GM19455 (cell line): ENCODE results near the gene IL21R.

Experiments used
- ATAC-seq: cut with Tn5 transposase; IDR thresholded peaks from one replicate; pipeline ENCODE4 v1.9.1; 2021; ENCODE audit not compliant: unreplicated experiment

Gene IL21R

DNA sequence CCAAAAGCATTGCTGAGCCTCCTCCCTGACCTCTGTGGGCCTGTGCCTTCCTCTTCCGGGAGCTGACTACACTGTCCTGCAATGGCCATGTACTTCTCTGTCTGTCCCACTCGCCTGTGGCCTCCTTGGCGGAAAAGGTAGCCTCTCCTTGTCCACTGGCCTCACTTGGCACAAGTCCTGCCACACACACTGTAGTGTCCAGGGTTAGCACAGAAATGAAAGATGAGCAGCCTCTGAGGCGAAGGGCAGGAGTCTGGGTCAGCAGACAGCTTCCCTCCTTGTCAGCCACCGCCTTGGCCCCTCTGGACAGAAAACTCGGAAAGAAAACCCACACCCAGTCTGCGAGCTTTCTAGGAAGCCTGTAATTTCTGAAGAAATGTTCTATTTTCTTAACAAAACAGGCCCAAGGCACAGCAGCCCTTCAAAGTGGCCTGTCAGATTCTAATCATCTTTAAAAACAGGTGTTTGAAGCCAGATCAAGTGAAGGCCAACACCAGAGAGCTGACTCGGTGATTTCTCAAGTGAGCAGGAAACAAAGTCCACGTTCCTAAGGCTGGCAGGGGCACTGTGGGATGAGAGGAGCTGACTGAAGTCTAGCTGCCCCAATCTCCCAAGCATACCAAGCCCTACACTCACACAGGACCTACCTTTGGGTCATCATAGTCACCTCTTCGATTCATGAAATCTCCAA, 80.6 kb downstream of the IL21R start:
- no peak for ATAC-seq

- no peak for ATAC-seq
These were observed 81.1 kb downstream of the IL21R start for GRCh38 chr16:27483088-27483437.

GRCh38 chr16:27483624-27484023, 81.7 kb downstream of the IL21R start:
- no peak for ATAC-seq

DNA sequence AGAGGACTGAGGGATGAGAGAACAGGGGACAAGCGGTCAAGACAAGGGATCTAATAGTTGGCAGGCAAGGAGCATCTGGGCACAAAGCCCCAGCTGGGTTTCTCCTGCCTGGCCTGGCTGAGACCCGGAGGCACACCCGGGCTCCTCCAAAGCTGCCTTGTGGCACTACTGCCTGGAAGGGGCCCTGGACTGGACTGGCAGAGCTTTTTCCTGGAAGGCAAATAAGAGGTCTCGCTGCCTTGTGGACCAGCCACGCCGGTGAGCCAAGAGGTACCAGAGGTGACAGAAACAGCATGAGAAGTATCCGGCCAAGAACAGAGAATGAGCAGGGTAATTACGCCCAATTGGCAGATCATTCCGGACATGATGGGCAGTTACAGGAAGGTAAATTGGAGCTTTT, 83.2 kb downstream of the IL21R start:
- ATAC-seq, result no peak

DNA sequence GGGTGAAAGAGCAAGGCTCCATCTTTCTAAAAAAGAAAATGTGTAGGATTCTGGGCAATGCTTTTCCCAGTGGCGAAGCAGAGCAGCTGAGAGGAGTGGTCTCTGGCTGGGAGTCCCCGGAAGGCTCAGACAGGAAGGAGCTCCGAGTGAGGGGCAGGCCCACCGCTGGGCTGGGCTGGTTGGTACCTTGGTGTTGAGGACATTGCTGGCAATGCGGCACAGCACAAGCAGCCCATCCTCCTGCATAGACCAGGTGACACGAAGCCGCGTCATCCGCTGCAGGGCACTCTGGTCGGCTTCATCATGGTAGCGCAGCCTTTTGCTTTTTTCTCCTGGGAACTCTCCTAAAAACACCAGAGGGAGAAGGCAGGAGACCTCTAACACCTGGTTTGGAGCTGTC, 83.8 kb downstream of the IL21R start:
- ATAC-seq, result no peak

DNA sequence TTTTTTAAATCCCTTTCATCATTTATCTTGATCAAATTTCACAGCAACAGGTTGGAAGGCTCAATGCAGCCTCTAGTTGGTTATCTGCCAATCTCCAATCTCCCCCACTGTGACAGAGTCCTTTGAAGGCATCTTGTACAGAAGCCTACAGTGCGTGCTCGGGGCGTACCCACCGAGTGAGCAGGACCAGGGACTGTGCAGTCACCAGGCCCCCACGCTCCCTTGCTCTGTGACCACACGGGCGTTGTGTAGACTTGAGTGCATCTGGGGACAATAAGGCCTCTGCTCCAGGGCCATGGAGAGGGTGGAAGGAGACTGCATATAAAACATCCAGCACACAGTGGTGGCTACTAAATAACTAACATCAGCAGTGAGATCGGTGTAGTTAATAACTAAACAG, 84.4 kb downstream of the IL21R start:
- no peak for ATAC-seq

DNA sequence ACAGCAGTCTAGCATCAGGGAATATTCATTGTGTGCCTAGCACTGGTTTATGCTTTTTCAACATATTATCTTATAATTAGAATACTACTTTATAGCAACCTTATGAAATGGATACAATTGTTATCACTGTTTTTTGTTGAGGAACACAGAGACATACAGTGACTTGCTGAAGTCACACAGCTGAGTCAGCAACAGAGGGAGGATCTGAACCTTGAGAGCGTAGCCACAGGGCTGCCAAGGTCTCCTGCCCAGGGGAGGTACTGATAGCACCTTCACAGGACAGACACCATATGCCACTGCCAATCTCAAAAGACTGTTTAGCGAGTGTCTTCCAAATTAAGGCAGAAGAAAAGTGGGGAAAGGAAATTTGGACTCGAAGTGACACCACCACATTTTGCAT, 84.8 kb downstream of the IL21R start:
- ATAC-seq, result no peak

DNA sequence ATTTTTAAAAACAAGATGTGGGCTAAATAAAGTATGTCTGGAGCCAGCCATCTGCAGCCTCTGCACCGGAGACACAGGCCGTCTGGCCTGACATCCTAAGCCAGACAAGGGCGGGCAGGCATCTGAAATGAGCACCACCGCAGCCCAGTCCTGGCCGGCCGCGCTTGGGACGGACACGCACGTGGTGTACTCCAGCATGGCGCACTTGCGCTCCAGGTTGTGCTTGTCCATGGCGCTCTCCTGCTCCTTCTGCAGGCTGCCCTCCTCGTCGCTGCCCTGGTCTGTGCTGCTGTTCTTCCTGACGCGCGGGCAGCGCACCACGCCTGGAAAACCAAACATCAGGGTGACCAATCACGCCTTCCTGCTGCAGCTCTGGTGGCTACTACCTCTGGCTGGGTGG, 87.4 kb downstream of the IL21R start:
- no peak for ATAC-seq

DNA sequence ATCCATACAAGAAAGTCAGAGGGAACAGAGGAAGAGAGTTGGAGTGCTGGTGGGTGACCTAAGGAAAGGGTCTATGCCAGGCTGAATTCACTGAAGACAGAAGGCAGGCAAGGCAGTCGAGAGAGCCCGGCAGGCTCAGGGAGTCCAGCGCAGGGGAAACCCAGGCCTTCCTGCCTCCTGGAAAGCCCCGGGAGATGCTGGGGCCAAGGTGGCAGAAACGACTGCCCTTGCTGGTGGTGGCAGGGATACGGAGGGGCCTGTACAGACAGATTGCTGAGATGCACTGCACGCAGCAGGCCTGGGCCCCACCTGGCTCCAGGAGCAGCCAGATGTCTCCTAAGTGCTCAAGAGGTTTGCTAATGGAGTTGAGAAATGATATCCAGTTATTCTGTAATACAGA, 87.9 kb downstream of the IL21R start:
- no peak for ATAC-seq

DNA sequence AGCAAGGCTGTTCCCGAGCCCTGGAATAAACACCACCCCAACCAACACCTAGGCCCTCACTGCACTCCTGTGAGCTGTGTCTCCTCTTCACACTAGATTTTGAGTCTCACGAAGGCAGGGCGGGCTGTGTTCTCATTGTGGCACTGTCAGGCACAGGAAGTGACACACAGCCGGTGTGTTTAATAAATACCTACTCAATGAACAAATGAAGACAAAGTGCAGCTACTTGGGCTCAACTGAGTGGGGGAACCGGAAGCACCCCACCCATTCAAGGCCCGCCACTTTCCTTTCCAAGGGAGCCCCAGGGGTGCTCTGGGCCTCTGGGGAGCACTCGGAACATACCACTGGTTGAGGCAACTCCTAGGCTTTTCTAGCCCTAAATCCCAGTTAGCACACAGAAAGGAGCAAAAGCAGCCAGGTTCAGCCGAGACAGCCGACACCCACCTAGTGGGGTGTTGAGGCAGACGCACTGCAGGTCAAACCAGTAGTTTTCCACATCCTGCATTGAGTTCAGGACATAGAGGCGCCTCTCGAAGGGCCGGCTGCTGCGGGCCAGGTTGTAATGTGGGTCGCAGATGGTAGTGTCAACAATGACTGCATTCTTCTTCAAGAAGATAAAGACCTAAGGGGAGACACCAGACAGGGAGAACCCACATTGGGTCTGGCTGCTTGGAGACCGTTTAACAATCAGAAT, 90.1 kb downstream of the IL21R start:
- no peak for ATAC-seq

DNA sequence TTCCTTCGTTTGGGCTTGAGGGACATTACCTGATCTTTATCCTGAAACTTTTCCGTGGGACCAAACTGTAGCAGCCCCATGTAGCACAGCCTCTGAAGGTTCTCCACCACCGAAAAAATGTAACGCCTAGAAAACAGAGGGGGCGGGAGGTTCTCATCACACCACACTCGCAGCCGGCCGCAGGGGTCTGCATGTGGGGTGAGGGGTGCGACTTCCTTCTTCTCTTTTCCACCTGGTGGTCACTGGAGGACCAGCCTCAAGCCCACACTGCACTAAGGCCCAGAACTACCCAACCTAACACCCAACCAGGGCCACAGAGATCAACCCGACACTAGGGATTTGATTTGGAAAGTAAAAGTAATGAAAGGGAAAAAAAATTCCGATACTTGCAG, 90.6 kb downstream of the IL21R start:
- no peak for ATAC-seq

GRCh38 chr16:27495191-27495590, 93.2 kb downstream of the IL21R start:
- ATAC-seq, result no peak

DNA sequence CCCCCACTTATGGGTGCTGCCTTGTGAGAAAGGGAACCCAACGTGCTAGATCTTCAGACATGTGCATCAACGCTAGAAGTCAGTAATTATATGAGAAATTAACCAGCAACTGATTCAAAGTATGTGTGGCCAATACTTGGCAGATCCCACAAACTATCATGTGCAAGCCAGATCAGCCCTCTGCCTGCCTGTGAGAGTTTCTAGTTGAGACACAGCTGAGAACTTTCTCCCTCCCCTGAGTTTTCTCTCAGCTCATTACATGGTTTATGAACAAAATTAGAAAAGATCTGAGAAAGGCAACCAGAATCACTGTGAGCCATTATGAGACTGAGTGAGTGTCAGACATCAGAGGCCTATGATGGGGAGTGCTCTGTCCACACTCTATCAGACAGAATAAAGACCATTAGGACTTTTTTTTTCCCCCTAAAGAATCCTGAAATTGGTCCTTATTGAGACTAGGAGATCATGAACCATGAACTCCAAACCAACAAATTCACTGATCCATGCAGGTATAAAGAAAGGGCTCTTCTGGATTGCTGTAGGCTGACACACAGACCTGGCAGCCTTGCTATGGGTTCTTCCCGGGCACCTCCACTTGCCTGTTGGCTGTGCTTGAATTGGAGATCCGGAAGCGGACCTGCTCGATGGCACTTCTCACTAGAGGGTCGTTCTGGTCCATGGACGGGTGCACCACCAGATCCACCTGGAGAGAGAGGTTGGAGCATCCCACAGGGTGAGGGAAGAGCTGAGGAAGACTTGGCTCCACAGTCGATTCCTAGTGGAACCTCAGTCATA, 96.3 kb downstream of the IL21R start:
- ATAC-seq, result no peak

GRCh38 chr16:27498916-27499658, 97.1 kb downstream of the IL21R start:
- no peak for ATAC-seq

GRCh38 chr16:27499659-27500055, 97.7 kb downstream of the IL21R start:
- no peak for ATAC-seq

- no peak for ATAC-seq
These were observed 98.8 kb downstream of the IL21R start for GRCh38 chr16:27500801-27501200.
